Pancreas (tissue), 10 donors: ENCODE measurements around the gene UTP11. TPM values are rescaled to one million over a fixed set of nuclear protein-coding genes. Genes with fewer than 3 reads are reported as not detected.

Experiments
- ATAC-seq, 4 donors: fragments of 200-7000 bp; cut with Tn5 transposase; one replicate each; pipeline versions ENCODE4 v1.8.0 to v1.9.1; 2020; ENCODE audit warnings: mild to moderate bottlenecking in 4 of 4, moderate library complexity in 4 of 4
- DNase-seq, 6 donors: peaks; one replicate each; pipeline ENCODE4 v3.0.0-alpha.2; 2020
- FAIRE-seq: peaks from 2 replicates; lab custom pipeline; 2012; peaks lifted over from hg19 to GRCh38; lab: Jason Lieb, UNC
- H3K27ac ChIP-seq, 4 donors: fragments of 200-600 bp; sonication (generic); 1 replicate in 3 of 4; 2 replicates in 1 of 4; pipeline versions ENCODE4 v1.5.0 to v1.8.0; 2020
- H3K27me3 ChIP-seq, 4 donors: fragments of 200-600 bp; one replicate each; pipeline ENCODE4 v1.8.0; 2021
- H3K36me3 ChIP-seq, 3 donors: fragments of 200-600 bp; sonication (generic) in 1 of 3; one replicate each; pipeline versions ENCODE4 v1.5.0 to v1.8.0; 2020 to 2021
- H3K4me1 ChIP-seq, 3 donors: fragments of 200-600 bp; one replicate each; pipeline ENCODE4 v1.8.0; 2021
- H3K4me3 ChIP-seq, 4 donors: fragments of 200-600 bp; sonication (generic) in 2 of 4; one replicate each; pipeline versions ENCODE4 v1.5.0 to v1.8.0; 2020 to 2021
- H3K9me3 ChIP-seq, 4 donors: fragments of 200-600 bp; one replicate each; pipeline ENCODE4 v1.8.0; 2021
- CTCF ChIP-seq, 4 donors: fragments of 200-600 bp; sonication (generic) in 3 of 4; IDR thresholded peaks; one replicate each; pipeline versions ENCODE4 v1.5.0 to v1.8.0; 2021; ENCODE audit warnings: antibody characterized with exemption in 4 of 4
- WGBS, 2 donors: extraction: QIAGEN DNeasy Blood & Tissue Kit; methylation state at CpG; one replicate each; pipeline ENCODE4 v1.1.7; 2013; 5-methylcytosine and 5-hydroxymethylcytosine counted together
- intact Hi-C, 3 donors: fragments of 100-400 bp; cut with DNase I; formaldehyde crosslinking; loops; one replicate each; pipeline versions ENCODE4 v1.11.1 to v1.14.2; 2022
- polyA plus RNA-seq, 2 donors: library from polyadenylated mRNA; stranded (reverse); fragments of 200-250 nt; gene quantifications; one replicate each; pipeline ENCODE4 v1.2.3, GENCODE V29; 2013
- total RNA-seq, 6 donors: library from RNA; stranded (reverse); fragmentation: NEBNext Ultra II Directional in 4 of 6; extraction: Animal tissue kit (Norgen Biotek cat#: 25700) in 4 of 6; gene quantifications; one replicate each; pipeline versions ENCODE4 v1.2.1 to v1.2.4, GENCODE V29; 2021 to 2023
- donor health status: healthy with polysubstance abuse.
- donor health status: DM: no; HTN: no; CAD: no; lungs with moderate emphysema.
- donor health status: DM: no; HTN: no; CAD: no.
- donor health status: control.
- donor health status: control.
- donor health status: Bipolar disorder and iron deficiency.
- donor health status: DM: yes; HTN: yes; CAD: no.
- donor health status: DM: no; HTN: no; CAD: no.
- donor health status: DM: no; HTN: no; CAD: no.
- donor health status: DM: yes; HTN: yes; CAD: no.

The UTP11 gene
- total and polyA plus RNA-seq, 8 donors: 7.8 to 16.6 (median 14.7) TPM

- ATAC-seq (no peak), DNase-seq (no peak), FAIRE-seq (no peak)
- intact Hi-C loops: no loop called here
- WGBS, 2 donors: 66 to 81% methylated on average over 9 of the region's 9 CpGs
- TF ChIP-seq CTCF (IDR thresholded peaks at IDR 0.05): no peak
- H3K36me3 ChIP-seq: no peaks in the 10 kb centered on the region
- H3K27me3 ChIP-seq: no peaks in the 10 kb centered on the region
- peaks cover 0 to 3% (median 0%) of the 10 kb centered on the region in 3 donors for H3K4me1 ChIP-seq
- no peaks in the 10 kb centered on the region for H3K9me3 ChIP-seq
- H3K27ac ChIP-seq: no peak overlapping the region
- H3K4me3 ChIP-seq: no peak overlapping the region
Measured at GRCh38 chr1:38051079-38051543, 38.6 kb downstream of the UTP11 start.

GRCh38 chr1:38052750-38053415 is 40.3 kb downstream of the UTP11 start:
- intact Hi-C loops: no loop called here
- Histone ChIP-seq H3K27ac (no peak overlapping the region), H3K4me3 (no peak overlapping the region), H3K9me3 (no peaks in the 10 kb centered on the region), H3K36me3 (no peaks in the 10 kb centered on the region), H3K27me3 (no peaks in the 10 kb centered on the region), H3K4me1 (no peaks in the 10 kb centered on the region)
- DNase-seq (no peak), FAIRE-seq (no peak), ATAC-seq (no peak)
- 43 to 47% methylated on average over 3 of the region's 3 CpGs for WGBS, 2 donors
- no peak for TF ChIP-seq CTCF (IDR thresholded peaks at IDR 0.05)

GRCh38 chr1:38053416-38054091 is 41.0 kb downstream of the UTP11 start:
- FAIRE-seq (no peak), ATAC-seq (no peak), DNase-seq (no peak)
- no peak overlapping the region for H3K4me3 ChIP-seq
- WGBS, 2 donors: 57 to 63% methylated on average over 7 of the region's 7 CpGs
- no peak overlapping the region for H3K27ac ChIP-seq
- TF ChIP-seq CTCF (IDR thresholded peaks at IDR 0.05): no peak
- intact Hi-C loops: no loop called here
- no peaks in the 10 kb centered on the region for H3K9me3 ChIP-seq
- H3K36me3 ChIP-seq: no peaks in the 10 kb centered on the region
- no peaks in the 10 kb centered on the region for H3K4me1 ChIP-seq
- H3K27me3 ChIP-seq: no peaks in the 10 kb centered on the region

- FAIRE-seq (no peak), ATAC-seq (no peak), DNase-seq (no peak)
- Histone ChIP-seq H3K4me3 (no peak overlapping the region), H3K36me3 (no peaks in the 10 kb centered on the region), H3K27ac (no peak overlapping the region), H3K27me3 (no peaks in the 10 kb centered on the region), H3K9me3 (no peaks in the 10 kb centered on the region), H3K4me1 (peaks cover 0 to under 1% (median 0%) of the 10 kb centered on the region in 3 donors)
- intact Hi-C loops: no loop called here
- no peak for TF ChIP-seq CTCF (IDR thresholded peaks at IDR 0.05)
- WGBS, 2 donors: 84% methylated on average over 3 of the region's 3 CpGs
Measured at GRCh38 chr1:38055398-38055797, 42.9 kb downstream of the UTP11 start.

GRCh38 chr1:38055965-38056364 is 43.4 kb downstream of the UTP11 start:
- no peak overlapping the region for H3K27ac ChIP-seq
- intact Hi-C loops: no loop called here
- H3K9me3 ChIP-seq: no peaks in the 10 kb centered on the region
- no peak overlapping the region for H3K4me3 ChIP-seq
- ATAC-seq (no peak), FAIRE-seq (no peak), DNase-seq (no peak)
- H3K4me1 ChIP-seq: peaks cover 0 to 3% (median 0%) of the 10 kb centered on the region in 3 donors
- no peaks in the 10 kb centered on the region for H3K36me3 ChIP-seq
- WGBS, 2 donors: 43 to 54% methylated on average over 4 of the region's 4 CpGs
- H3K27me3 ChIP-seq: no peaks in the 10 kb centered on the region
- TF ChIP-seq CTCF (IDR thresholded peaks at IDR 0.05): no peak
